ENCODE data around the gene CHKB. TPM values are rescaled to one million over a fixed set of nuclear protein-coding genes. Genes with fewer than 3 reads are reported as not detected.

CHKB gene
- total and polyA plus RNA-seq, 12 donors = 34.1 to 917 (median 95.3) TPM

- Histone ChIP-seq H3K4me3 (peak within 1 kb of the TSS; percentile 49 to 96 (median 72)), H3K27ac (peak within 1 kb of the TSS in 3 of 5 donors; percentile 51 to 80 (median 69)), H3K9me3 (replicated peaks in 1 of 3) (no peaks in the 10 kb centered on the region), H3K4me1 (replicated peaks in 1 of 2) (peaks cover 9 to 14% of the 10 kb centered on the region in 2 donors), H3K27me3 (no peaks in the 10 kb centered on the region), H3K36me3 (replicated peaks in 1 of 2) (no peaks in the 10 kb centered on the region)
- TF ChIP-seq, protein P1, sequence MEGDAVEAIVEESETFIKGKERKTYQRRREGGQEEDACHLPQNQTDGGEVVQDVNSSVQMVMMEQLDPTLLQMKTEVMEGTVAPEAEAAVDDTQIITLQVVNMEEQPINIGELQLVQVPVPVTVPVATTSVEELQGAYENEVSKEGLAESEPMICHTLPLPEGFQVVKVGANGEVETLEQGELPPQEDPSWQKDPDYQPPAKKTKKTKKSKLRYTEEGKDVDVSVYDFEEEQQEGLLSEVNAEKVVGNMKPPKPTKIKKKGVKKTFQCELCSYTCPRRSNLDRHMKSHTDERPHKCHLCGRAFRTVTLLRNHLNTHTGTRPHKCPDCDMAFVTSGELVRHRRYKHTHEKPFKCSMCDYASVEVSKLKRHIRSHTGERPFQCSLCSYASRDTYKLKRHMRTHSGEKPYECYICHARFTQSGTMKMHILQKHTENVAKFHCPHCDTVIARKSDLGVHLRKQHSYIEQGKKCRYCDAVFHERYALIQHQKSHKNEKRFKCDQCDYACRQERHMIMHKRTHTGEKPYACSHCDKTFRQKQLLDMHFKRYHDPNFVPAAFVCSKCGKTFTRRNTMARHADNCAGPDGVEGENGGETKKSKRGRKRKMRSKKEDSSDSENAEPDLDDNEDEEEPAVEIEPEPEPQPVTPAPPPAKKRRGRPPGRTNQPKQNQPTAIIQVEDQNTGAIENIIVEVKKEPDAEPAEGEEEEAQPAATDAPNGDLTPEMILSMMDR (IDR thresholded peaks at IDR 0.05) = peak in 3 of 6 experiments; percentile 20 to 33 (median 30)
- peak; percentile 49 to 86 for TF ChIP-seq POLR2A (IDR thresholded peaks at IDR 0.05)
- WGBS, 4 donors = 0 to 2% (median 1%) methylated on average over 3 to 85 of the region's 88 CpGs
- intact Hi-C loops (cut with DNase I) = no loop called here
- DNase-seq = peak; percentile 84 to 91 (median 87)
Measured at GRCh38 chr22:50627642-50628542, 45.2 kb upstream of the CHKB start, which contains the start of gene ARSA. TSS of gene ARSA (minus strand) at chr22:50628152. CDS start at chr22:50627779, 373 bp downstream.

DNA sequence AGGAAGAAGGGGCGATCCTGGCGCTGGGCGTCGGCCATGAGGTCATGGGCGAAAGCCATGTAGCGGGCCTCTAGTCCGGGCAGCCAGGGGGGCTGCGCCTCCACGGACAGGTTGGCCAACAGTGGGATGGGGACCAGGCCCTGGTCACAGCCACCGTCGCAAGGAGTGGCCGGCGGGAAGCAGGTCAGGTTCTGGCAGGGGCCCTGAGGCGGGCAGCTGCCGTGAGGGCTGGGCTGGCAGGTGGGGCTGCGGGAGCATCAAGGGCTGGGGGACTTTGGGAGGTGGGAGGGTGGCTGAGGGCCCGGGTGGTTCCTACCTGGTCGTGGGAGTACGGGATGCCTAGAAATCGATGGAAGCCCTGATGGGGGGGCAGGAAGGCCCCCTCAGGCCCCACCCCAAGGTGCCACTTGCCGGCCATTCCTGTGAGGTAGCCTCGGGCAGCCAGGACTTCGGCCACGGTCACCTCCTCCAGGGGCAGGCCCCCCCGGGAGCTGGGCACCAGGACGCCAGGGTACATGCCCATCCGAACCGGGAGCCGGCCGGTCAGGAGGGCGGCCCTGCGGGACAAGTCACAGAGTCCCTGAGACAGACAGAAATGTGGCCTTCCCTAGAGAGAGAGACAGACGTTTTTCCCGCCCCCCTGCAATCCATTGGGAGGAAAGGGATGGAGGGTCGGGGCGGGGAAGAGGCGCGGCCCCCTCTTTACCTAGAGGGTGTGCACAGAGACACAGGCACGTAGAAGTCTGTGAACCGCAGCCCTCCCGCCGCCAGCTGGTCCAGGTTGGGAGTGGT lies 44.4 kb upstream of the CHKB start:
- H3K27ac ChIP-seq = peak overlapping the region in 2 of 5 donors; percentile 24 to 80
- intact Hi-C loops (cut with DNase I) = no loop called here
- 80 to 88% (median 84%) methylated on average over 23 to 42 of the region's 42 CpGs for WGBS, 4 donors
- peak overlapping the region; percentile 37 to 96 (median 58) for H3K4me3 ChIP-seq
- no peaks in the 10 kb centered on the region for H3K27me3 ChIP-seq
- no peaks in the 10 kb centered on the region for H3K9me3 ChIP-seq (replicated peaks in 1 of 3)
- peaks cover 12 to 14% of the 10 kb centered on the region in 2 donors for H3K4me1 ChIP-seq (replicated peaks in 1 of 2)
- no peak for DNase-seq
- TF ChIP-seq POLR2A (IDR thresholded peaks at IDR 0.05) = no peak
- TF ChIP-seq, protein P1 (IDR thresholded peaks at IDR 0.05) = no peak
- H3K36me3 ChIP-seq (replicated peaks in 1 of 2) = no peaks in the 10 kb centered on the region

- no peaks in the 10 kb centered on the region for H3K27me3 ChIP-seq
- H3K9me3 ChIP-seq (replicated peaks in 1 of 3) = no peaks in the 10 kb centered on the region
- peak in 1 of 7 donors; percentile 20 for DNase-seq
- TF ChIP-seq, protein P1 (IDR thresholded peaks at IDR 0.05) = no peak
- no peak for TF ChIP-seq POLR2A (IDR thresholded peaks at IDR 0.05)
- 89 to 98% (median 91%) methylated on average over 6 to 12 of the region's 12 CpGs for WGBS, 4 donors
- no peak overlapping the region for H3K4me3 ChIP-seq
- H3K4me1 ChIP-seq (replicated peaks in 1 of 2) = peaks cover 14 to 19% of the 10 kb centered on the region in 2 donors
- intact Hi-C loops (cut with DNase I) = no loop called here
- no peak overlapping the region for H3K27ac ChIP-seq
- no peaks in the 10 kb centered on the region for H3K36me3 ChIP-seq (replicated peaks in 1 of 2)
Measured at GRCh38 chr22:50626314-50626849, 43.7 kb upstream of the CHKB start.

Data from adrenal gland (tissue), 12 donors.